ENCODE measurements around the gene TCEAL1. TPM values are rescaled to one million over a fixed set of nuclear protein-coding genes. Genes with fewer than 3 reads are reported as not detected.

The TCEAL1 gene, protein sequence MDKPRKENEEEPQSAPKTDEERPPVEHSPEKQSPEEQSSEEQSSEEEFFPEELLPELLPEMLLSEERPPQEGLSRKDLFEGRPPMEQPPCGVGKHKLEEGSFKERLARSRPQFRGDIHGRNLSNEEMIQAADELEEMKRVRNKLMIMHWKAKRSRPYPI
- 11.6 and 24.5 TPM in 2 replicates for total RNA-seq

GRCh38 chrX:103628386-103629317, at the start of gene TCEAL1:
Gene TCEAL1 (plus strand): TSS chrX:103628975. CDS start chrX:103629917, 942 bp downstream.

GRCh38 chrX:103585411-103586313, 43.1 kb upstream of the TCEAL1 start, which contains the start of gene TCEAL4:
Gene TCEAL4 (plus strand): TSS chrX:103585515. CDS start chrX:103586676, 1,161 bp downstream.

GRCh38 chrX:103607364-103608305, 21.1 kb upstream of the TCEAL1 start, which contains the start of gene TCEAL3:
Gene TCEAL3 (plus strand): TSS chrX:103607963. CDS start chrX:103609065, 1,102 bp downstream.

Other genes starting within 250 kb of the TCEAL1 start
- gene RAB40A, start 109.5 kb upstream of the TCEAL1 start, total RNA-seq = not detected in 2 replicates
- gene TCEAL4, start 43.5 kb upstream of the TCEAL1 start, total RNA-seq = 17.3 and 31.3 TPM in 2 replicates
- gene TCEAL3, start 21.0 kb upstream of the TCEAL1 start, total RNA-seq = 1.3 and 2.9 TPM in 2 replicates
- 318 and 687 TPM in 2 replicates for gene MORF4L2, start 57.7 kb downstream of the TCEAL1 start, total RNA-seq
- not detected in 2 replicates for gene TMEM31, start 81.9 kb downstream of the TCEAL1 start, total RNA-seq
- gene PLP1, start 147.9 kb downstream of the TCEAL1 start, total RNA-seq = not detected in 2 replicates
- under 0.01 TPM in 1 of 2 replicates, not detected in the other for gene RAB9B, start 203.3 kb downstream of the TCEAL1 start, total RNA-seq